HepG2 (cell line): ENCODE measurements around the gene ILKAP. TPM values are rescaled to one million over a fixed set of nuclear protein-coding genes. Genes with fewer than 3 reads are reported as not detected.

ENCODE experiments used
- ATM ChIP-seq: fragments of 450-650 bp; IDR thresholded peaks from 2 replicates; pipeline ENCODE4 v1.7.1; 2017; ENCODE audit warnings: mild to moderate bottlenecking, borderline replicate concordance
- CCDC6 ChIP-seq: sonication (generic); formaldehyde crosslinking; IDR thresholded peaks from 2 replicates; pipeline ENCODE4 v1.8.1; 2022; ENCODE audit warnings: mild to moderate bottlenecking, missing genetic modification reagents, moderate library complexity
- ISX ChIP-seq: sonication (generic); formaldehyde crosslinking; conservative IDR thresholded peaks from 2 replicates; pipeline ENCODE4 v1.5.0; 2020; ENCODE audit warnings: missing genetic modification reagents
- KLF11 ChIP-seq: IDR thresholded peaks from 2 replicates; pipeline ENCODE4 v1.6.1; 2016; ENCODE audit warnings: missing compliant biosample characterization
- MBNL3 ChIP-seq: fragments of 250-450 bp; sonication (Bioruptor Pico); conservative IDR thresholded peaks from 2 replicates; pipeline ENCODE4 v1.8.0; 2022; ENCODE audit warnings: mild to moderate bottlenecking, inconsistent platforms
- PAWR ChIP-seq: sonication (generic); formaldehyde crosslinking; IDR thresholded peaks from 2 replicates; pipeline ENCODE4 v1.4.0; 2020; ENCODE audit warnings: missing genetic modification reagents, mild to moderate bottlenecking, borderline replicate concordance
- PPARG ChIP-seq: conservative IDR thresholded peaks from 2 replicates; pipeline ENCODE4 v1.6.1; 2016; ENCODE audit warnings: missing biosample characterization, missing genetic modification reagents
- RARG ChIP-seq: sonication (generic); formaldehyde crosslinking; IDR thresholded peaks from 2 replicates; pipeline ENCODE4 v1.4.0; 2020; ENCODE audit warnings: low read depth, mild to moderate bottlenecking, missing genetic modification reagents
- RBFOX2 ChIP-seq: fragments of 200-400 bp; formaldehyde crosslinking; IDR thresholded peaks from 2 replicates; pipeline ENCODE4 v1.6.1; 2017; ENCODE audit warnings: low read depth, mild to moderate bottlenecking, low read length
- SMAD1 ChIP-seq: sonication (generic); formaldehyde crosslinking; IDR thresholded peaks from 2 replicates; pipeline ENCODE4 v1.4.0; 2020; ENCODE audit warnings: missing genetic modification reagents, low read depth, mild to moderate bottlenecking, borderline replicate concordance
- SP4 ChIP-seq: sonication (generic); formaldehyde crosslinking; IDR thresholded peaks from 2 replicates; pipeline ENCODE4 v1.8.1; 2023; ENCODE audit warnings: mild to moderate bottlenecking, missing genetic modification reagents
- ZFP36L2 ChIP-seq: sonication (generic); formaldehyde crosslinking; IDR thresholded peaks from 2 replicates; pipeline ENCODE4 v1.4.0; 2020; ENCODE audit warnings: missing genetic modification reagents
- ZNF224 ChIP-seq: sonication (generic); formaldehyde crosslinking; IDR thresholded peaks from 2 replicates; pipeline ENCODE4 v1.5.0; 2020; ENCODE audit warnings: mild to moderate bottlenecking, missing genetic modification reagents
- ZNF326 ChIP-seq: sonication (generic); formaldehyde crosslinking; IDR thresholded peaks from 2 replicates; pipeline ENCODE4 v1.4.0; 2020; ENCODE audit warnings: missing genetic modification reagents, borderline replicate concordance
- ZNF337 ChIP-seq: sonication (generic); formaldehyde crosslinking; IDR thresholded peaks from 2 replicates; pipeline ENCODE4 v1.5.1; 2020; ENCODE audit warnings: missing genetic modification reagents, low read depth, mild to moderate bottlenecking, borderline replicate concordance
- ZNF383 ChIP-seq: sonication (generic); formaldehyde crosslinking; IDR thresholded peaks from 2 replicates; pipeline ENCODE4 v1.4.0; 2020; ENCODE audit warnings: missing genetic modification reagents, mild to moderate bottlenecking, borderline replicate concordance
- ZNF780A ChIP-seq: sonication (generic); formaldehyde crosslinking; IDR thresholded peaks from 2 replicates; pipeline ENCODE4 v1.8.0; 2022; ENCODE audit warnings: mild to moderate bottlenecking, missing genetic modification reagents, moderate library complexity
- ZNF839 ChIP-seq: sonication (generic); formaldehyde crosslinking; IDR thresholded peaks from 2 replicates; pipeline ENCODE4 v1.4.0; 2020; ENCODE audit warnings: missing genetic modification reagents, mild to moderate bottlenecking, borderline replicate concordance
- polyA plus RNA-seq, 8 experiments: library from polyadenylated mRNA; depleted of rRNA in 3 of 8; stranded (reverse) in 7 of 8; unstranded in 1 of 8; fragments of >200 nt; fragmentation: Illumina TruSeq in 4 of 8; extraction: Trizol in 4 of 8; gene quantifications; 2 replicates each; pipeline versions ENCODE4 v1.2.1 to v1.2.3, GENCODE V29; 2011 to 2016; ENCODE audit warnings: low read depth in 4 of 8, missing spikeins in 1 of 8, mixed read lengths in 1 of 8; ENCODE audit not compliant: insufficient read depth in 1 of 8
- total RNA-seq, 5 experiments: library from RNA; depleted of rRNA; stranded (reverse); fragments of >200 nt; fragmentation: Illumina TruSeq; extraction: Trizol; gene quantifications; 2 replicates each; pipeline ENCODE4 v1.2.3, GENCODE V29; 2016; ENCODE audit warnings: low read depth in 1 of 5
- TF ChIP-seq, protein P1 (sequence below): IDR thresholded peaks from 2 replicates; pipeline ENCODE4 v1.6.1; 2016; ENCODE audit warnings: control low read depth
- TF ChIP-seq, protein P2 (sequence below): sonication (generic); formaldehyde crosslinking; conservative IDR thresholded peaks from 2 replicates; pipeline ENCODE4 v1.4.0; 2020; ENCODE audit warnings: missing genetic modification reagents
- TF ChIP-seq, protein P3 (sequence below): IDR thresholded peaks from 2 replicates; pipeline ENCODE4 v1.6.1; 2018; ENCODE audit warnings: missing genetic modification reagents
- TF ChIP-seq, protein P4 (sequence below): IDR thresholded peaks from 2 replicates; pipeline ENCODE4 v1.6.1; 2018; ENCODE audit warnings: missing genetic modification reagents, mild to moderate bottlenecking, missing compliant biosample characterization
- TF ChIP-seq, protein P5 (sequence below): sonication (generic); formaldehyde crosslinking; IDR thresholded peaks from 2 replicates; pipeline ENCODE4 v1.8.1; 2023; ENCODE audit warnings: mild to moderate bottlenecking, missing genetic modification reagents

Gene ILKAP
- total and polyA plus RNA-seq, 2 of the 13 experiments (the other 11 are each of a cell fraction or from before 2014, with no cell fraction given), result 29.6 to 33.1 TPM

DNA sequence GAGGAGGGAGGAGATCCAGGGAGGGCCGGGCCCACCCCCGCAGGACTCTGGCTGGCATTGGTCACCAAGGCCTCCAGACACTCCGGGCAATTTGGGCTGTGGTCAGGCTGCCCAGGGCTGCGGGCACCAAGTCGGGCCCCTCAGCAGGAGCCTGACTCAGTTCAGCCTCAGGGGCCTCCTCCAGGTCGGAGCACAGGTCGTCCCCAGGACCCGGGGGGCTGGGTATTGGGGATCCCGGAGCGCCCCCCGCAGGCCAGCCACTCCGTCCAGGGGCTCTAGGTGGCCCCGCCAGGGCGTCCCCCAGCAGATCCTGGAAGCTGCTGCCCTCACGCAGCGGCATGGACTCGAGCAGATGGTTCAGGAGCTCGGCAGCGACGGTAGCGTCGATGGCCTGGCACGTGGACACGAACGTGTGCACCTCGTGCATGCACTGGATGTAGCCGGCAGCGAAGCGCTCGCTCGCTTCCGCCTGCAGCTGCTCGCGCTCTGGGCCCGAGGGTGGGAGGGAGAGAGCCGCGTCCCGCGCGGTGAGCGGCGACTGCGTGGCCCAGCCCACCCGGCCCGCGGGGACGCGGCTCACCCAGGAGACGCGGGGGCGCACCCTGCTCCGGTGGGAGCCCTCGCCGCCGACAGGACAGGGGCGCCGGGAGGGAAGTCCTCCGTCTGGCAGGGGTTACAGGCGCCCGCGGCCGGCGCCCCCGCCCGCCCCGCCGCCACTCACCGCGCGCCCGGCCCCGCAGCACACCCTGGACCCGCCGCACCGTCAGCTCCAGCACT, 35.5 kb upstream of the ILKAP start (continued):
- TF ChIP-seq, protein P1, sequence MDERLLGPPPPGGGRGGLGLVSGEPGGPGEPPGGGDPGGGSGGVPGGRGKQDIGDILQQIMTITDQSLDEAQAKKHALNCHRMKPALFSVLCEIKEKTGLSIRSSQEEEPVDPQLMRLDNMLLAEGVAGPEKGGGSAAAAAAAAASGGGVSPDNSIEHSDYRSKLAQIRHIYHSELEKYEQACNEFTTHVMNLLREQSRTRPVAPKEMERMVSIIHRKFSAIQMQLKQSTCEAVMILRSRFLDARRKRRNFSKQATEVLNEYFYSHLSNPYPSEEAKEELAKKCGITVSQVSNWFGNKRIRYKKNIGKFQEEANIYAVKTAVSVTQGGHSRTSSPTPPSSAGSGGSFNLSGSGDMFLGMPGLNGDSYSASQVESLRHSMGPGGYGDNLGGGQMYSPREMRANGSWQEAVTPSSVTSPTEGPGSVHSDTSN (CRISPR knock-in tag), result no peak
- TF ChIP-seq, protein P2, sequence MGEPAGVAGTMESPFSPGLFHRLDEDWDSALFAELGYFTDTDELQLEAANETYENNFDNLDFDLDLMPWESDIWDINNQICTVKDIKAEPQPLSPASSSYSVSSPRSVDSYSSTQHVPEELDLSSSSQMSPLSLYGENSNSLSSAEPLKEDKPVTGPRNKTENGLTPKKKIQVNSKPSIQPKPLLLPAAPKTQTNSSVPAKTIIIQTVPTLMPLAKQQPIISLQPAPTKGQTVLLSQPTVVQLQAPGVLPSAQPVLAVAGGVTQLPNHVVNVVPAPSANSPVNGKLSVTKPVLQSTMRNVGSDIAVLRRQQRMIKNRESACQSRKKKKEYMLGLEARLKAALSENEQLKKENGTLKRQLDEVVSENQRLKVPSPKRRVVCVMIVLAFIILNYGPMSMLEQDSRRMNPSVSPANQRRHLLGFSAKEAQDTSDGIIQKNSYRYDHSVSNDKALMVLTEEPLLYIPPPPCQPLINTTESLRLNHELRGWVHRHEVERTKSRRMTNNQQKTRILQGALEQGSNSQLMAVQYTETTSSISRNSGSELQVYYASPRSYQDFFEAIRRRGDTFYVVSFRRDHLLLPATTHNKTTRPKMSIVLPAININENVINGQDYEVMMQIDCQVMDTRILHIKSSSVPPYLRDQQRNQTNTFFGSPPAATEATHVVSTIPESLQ (CRISPR knock-in tag), result no peak
- TF ChIP-seq ISX (CRISPR knock-in tag) (peak; percentile 99), RBFOX2 (peak; percentile 39; the same call in 1 of the 2 replicates), ZFP36L2 (CRISPR knock-in tag) (no peak), ZNF383 (no peak), MBNL3 (CRISPR knock-in tag) (no peak), RARG (no peak), KLF11 (CRISPR knock-in tag) (peak; percentile 97), ZNF780A (CRISPR knock-in tag) (peak; percentile 95), ZNF224 (CRISPR knock-in tag) (peak; percentile 88; the same call in 1 of the 2 replicates), SP4 (peak; percentile 41; the same call in 1 of the 2 replicates), PPARG (CRISPR knock-in tag) (peak; percentile 65), ZNF326 (CRISPR knock-in tag) (no peak), ATM (no peak), CCDC6 (peak; percentile 96; the same call in 1 of the 2 replicates), ZNF839 (peak; percentile 65; the same call in 1 of the 2 replicates), SMAD1 (peak; percentile 93; the same call in 1 of the 2 replicates), PAWR (CRISPR knock-in tag) (no peak), ZNF337 (peak; percentile 88; the same call in 1 of the 2 replicates)
- TF ChIP-seq, protein P3, sequence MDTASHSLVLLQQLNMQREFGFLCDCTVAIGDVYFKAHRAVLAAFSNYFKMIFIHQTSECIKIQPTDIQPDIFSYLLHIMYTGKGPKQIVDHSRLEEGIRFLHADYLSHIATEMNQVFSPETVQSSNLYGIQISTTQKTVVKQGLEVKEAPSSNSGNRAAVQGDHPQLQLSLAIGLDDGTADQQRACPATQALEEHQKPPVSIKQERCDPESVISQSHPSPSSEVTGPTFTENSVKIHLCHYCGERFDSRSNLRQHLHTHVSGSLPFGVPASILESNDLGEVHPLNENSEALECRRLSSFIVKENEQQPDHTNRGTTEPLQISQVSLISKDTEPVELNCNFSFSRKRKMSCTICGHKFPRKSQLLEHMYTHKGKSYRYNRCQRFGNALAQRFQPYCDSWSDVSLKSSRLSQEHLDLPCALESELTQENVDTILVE, result peak; percentile 66
- TF ChIP-seq, protein P4, sequence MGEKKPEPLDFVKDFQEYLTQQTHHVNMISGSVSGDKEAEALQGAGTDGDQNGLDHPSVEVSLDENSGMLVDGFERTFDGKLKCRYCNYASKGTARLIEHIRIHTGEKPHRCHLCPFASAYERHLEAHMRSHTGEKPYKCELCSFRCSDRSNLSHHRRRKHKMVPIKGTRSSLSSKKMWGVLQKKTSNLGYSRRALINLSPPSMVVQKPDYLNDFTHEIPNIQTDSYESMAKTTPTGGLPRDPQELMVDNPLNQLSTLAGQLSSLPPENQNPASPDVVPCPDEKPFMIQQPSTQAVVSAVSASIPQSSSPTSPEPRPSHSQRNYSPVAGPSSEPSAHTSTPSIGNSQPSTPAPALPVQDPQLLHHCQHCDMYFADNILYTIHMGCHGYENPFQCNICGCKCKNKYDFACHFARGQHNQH (CRISPR knock-in tag), result peak; percentile 76
- TF ChIP-seq, protein P5, sequence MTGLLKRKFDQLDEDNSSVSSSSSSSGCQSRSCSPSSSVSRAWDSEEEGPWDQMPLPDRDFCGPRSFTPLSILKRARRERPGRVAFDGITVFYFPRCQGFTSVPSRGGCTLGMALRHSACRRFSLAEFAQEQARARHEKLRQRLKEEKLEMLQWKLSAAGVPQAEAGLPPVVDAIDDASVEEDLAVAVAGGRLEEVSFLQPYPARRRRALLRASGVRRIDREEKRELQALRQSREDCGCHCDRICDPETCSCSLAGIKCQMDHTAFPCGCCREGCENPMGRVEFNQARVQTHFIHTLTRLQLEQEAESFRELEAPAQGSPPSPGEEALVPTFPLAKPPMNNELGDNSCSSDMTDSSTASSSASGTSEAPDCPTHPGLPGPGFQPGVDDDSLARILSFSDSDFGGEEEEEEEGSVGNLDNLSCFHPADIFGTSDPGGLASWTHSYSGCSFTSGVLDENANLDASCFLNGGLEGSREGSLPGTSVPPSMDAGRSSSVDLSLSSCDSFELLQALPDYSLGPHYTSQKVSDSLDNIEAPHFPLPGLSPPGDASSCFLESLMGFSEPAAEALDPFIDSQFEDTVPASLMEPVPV (CRISPR knock-in tag), result peak; percentile 99
